Activated CD8-positive, alpha-beta memory T cell treated with anti-CD3 and anti-CD28 coated beads for 24 hours (primary cell): ENCODE measurements around the gene APC2.

Experiments used
- DNase-seq: peaks from one replicate; pipeline ENCODE4 v3.0.0-alpha.2; 2020

Gene APC2

DNA sequence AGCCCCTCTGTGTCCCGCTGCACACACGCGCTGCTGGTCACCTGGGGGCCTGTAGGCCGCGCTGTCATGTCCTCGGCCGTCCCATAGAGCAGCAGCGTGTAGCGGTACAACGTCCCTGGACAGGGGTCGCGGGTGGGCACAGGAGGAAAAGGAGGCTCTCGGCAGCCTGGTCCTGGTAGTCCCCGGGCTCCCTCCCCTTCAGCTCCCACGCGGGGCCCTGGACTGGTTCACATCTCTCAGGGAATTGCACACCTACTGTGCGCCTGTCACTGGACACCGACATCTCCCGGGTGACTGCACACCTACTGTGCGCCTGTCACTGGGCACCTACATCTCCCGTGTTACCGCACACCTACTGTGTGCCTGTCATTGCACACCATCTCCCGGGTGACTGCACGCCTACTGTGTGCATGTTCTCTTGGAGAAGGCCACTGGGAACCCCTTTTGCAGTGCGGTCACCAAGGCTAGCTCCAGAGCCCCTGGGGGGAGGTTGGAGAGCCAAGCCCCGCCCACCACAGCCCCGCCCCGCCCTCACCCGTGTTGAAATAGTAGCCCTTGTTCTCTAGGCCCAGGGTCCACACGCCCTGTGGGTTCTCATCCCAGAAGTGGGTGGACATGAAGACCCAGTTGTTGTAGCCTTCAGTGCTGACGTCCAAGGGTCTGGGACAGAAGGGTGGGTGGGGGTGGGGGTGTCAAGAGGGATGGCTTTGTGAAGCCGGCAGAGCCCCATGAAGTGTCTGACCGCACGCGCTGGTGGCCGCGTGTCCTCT, 32.6 kb downstream of the APC2 start:
- DNase-seq = no peak

DNA sequence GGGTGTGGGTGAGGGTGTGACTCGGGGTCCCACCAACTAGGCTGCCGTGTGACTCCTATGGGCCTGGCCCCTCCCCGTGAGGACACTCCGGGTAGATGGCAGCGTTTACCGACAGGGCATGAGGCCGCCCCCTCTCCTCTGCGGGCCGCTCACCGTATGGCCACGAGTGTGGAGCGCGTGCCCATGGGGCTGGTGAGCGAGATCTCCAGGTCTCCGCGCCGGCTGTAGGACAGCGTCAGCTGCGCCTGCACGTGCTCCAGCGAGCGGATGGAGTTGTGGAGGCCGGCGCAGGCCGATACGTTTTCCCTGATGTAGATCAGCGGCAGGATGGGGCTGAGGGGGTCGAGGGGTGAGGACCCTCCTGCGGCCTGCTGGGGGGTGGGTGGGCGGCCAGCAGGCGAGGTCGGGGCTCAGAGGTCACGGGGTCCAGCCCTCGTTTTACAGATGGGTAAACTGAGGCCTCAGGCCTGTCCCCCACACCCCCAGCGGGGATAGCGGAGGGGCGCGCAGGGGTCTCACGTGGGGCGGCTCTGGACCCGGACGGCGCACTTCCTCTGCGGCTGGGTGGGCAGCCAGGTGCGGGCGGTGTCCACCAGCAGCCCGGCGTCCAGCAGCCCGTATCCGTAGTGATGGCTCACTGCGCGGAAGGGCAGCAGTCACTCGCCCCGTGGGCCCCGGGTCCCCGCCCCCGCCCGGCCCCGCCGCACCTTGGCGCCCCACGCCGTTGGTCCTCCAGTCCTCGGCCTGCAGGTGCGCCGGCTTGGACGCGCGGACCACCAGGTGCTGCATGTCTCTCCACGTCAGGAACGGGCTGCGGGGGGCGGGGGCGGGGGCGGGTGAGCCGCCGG, 33.4 kb downstream of the APC2 start:
- DNase-seq = no peak

DNA sequence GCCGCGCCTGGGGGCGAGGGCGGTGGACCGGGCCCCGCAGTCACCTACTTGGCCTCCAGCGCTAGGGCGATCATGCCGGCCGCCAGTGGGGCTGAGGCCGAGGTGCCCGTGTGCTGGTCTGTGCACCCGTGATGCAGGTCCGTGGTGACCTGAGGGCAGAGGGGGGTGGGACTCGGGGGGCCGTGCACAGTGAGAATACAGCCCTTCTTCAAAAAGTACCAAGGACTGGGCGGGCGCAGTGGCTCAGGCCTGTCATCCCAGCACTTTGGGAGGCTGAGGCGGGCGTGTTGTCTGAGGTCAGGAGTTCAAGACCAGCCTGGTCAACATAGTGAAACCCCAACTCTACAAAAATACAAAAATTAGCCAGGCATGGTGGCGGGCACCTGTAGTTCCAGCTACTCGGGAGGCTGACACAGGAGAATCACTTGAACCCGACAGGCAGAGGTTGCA, 34.1 kb downstream of the APC2 start:
- no peak for DNase-seq

DNA sequence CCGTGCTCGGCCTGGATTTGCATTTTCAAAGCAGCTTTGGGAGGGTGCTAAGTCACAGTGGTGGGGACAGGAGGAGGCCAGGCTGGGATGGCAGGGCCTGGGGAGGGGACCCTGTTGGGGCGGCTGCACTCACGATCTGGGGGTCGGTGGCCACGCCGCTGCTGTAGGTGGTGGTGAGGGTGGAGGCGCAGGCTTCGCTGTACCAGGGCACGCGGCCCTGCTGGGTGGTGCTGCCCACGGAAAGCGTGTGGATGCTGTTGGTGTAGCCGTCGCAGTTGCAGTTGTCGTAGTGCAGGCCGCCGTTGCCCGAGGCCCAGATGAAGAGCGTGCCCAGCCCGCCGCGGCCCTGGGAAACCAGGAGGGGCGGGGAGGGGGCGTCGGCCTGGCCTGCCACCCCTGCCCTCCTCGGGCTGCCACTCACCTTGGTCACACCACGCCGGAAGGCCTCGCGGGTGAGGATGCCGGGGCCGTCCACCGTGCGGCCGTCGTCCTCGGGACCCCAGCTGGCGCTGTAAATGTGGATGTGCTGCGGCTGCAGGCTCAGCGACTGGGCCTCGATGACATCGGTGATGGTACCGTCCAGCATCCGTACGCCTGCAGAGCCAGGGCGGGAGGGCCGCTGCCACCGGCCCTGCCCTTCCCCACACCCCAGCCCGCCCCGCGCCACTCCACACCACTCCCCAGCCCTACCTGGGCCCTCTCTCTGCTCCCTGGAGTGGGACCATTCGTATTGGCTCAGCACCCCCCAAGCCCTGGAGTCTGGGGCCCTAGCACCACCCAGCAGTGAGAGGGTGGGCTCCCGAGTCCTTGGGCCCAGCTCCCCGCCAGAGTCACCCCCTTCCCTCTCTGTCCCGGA, 37.0 kb downstream of the APC2 start:
- no peak for DNase-seq

DNA sequence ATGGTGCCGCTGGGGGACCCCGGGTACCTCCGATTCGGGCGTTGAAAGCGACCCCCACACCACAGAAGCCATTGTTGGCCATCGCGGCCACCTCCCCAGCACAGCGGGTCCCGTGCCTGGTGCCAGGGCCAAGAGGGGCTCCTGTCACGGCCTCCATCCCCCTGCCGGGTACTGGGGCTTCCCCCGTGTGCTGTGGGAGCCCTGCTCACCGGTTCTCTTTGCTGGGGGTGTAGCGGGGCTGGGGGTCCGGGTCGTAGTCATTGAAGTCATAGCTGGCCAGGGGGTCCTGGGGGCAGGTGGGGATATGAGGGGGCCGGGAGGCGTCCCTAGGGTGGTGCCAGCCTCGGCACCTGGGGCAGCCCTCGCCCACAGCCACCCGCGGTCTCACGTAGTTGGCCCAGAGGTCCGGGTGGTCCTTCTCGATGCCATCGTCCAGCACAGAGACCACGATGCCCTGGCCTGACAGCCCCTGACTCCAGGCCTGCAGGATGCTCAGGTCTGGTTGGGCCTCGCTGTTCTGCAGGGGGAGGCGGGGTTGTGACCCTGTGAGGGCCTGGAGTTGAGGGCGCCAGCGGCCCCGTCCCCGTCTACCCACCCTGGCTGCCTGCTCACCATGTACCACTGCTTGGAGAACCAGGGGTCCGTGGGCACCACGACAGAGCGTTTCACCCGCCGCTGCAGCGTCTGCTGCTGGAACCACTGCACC, 37.8 kb downstream of the APC2 start:
- no peak for DNase-seq

DNA sequence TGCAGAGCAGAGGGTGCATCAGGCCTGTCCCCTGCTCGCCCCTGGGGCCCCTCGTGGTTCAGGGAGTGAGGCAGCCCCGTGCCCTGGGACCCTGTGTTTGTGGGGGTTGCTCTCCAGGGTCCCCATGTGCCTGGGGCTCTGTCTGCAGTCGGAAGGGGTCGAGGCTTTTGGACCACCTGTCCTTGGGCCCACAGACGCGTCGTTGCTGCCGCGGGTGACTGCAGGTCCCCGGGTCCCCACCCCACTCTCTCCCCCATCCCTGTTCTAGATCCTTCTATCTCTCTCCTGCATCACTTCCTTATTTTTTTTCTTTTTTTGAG, 38.3 kb downstream of the APC2 start:
- DNase-seq = no peak

DNA sequence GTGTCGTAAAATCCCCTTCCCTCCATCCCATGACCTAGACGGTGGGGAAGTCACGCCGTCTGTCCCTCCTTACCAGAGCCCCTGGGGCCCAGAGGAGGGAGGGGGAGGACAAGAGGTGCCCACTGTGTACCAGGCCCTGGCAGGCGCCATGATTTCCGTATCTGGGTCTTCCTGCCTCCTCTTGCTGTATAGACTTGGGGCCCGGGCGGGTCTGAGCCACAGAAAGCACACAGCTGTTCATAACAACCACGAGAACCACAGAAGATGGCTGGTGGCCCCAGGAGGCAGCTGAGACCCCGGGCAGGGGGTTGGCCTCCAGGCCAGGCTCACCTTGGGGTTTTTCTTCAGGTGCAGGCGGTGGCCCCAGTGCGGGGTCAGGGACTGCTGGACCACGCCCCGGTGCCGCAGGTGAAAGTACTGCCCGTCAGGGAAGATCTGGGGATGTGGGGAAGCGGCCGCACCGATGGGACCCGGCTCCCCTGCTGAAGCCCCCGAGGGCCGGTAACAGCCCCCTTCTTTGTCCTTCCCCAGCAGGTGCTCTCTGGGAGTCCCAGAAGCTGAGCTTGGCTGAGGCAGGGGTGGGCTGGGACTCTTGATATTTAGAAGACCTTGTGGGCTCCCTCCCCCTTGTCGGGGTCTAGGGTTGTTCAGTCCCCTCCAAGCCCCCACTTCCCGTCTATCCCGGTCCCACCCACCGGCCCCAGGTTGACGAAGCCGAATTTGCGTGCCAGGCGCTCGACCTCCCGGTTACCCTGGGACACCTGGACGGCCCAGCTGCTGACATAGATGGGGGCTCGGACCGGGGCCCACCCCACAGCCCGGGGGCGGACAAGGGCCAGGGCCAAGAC, 39.8 kb downstream of the APC2 start:
- DNase-seq = no peak

DNA sequence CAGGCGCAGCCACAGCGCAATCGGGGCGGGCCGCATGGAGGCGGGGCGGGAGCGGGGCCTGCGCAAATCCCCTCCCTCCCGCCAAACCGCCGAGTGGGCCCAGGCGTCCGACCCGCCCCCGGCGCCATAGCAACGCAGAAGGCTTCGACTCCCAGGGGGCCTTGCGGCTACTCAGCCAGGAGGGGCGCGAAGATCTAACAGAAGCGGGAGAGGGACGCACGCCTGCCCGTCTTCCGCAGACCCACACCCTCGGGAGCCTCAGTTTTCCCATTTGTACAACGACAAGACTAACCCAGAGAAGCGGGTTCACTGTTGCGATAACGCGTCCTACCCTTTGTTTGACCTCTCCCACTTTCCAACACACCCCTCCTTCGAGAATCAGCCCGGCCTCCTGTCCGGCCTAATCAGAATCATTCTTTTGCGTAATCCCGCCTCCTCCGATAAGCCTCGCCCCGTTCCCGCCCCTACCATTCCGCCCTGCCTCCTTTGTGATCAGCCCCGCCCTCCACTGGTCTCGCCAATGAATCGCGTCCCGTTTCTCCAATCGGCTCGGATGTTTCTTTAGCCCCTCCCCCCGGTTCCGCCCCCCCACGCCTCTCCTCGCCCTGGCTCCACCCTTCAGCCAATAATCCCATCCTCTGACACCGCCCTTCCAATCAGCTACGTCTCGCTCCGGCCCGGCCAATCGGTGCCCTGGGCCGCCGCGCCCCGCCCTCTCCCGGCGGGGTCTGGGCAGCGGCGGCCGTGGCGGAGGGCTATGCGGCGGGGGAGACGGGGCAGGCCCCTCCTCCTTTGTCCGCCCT, 40.6 kb downstream of the APC2 start, which contains the start of gene PCSK4:
PCSK4 (minus strand) TSS at position 40 of the 803 bp plus-strand sequence; CDS start at position 36, 4 bp downstream.
- DNase-seq = peak; percentile 99

DNA sequence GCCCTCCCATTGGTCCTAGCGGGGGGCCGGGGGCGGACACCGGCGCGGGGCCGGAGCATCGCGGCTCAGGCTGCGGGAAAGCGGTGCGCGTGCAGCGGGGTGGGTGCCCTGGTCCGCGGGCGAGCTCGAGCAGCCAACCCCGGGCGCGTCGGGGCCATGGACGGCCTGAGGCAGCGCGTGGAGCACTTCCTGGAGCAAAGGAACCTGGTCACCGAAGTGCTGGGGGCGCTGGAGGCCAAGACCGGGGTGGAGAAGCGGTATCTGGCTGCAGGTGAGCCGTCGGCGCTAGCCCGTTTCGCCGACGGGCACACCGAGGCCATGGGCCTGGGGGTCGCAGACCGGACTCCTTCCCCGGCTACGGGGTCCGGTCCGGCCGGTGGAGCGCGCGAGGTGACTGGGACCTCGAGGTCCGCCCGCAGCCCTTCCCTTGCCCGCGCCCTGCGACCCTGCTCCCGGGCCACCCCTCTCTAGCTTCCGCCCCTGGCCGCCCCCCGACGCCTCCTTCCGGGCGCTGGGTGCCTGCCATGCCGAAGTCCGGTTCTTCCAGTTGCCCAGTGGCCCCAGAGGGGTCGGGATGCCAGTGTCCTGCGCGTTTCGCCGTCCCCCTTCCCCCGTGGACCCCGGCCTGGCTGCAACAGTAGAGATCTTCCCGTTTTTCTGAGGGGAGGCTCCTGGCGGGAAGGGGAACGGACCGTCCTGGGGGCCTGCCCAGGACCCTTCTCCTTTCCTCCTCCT, 41.4 kb downstream of the APC2 start, which contains the start of gene REEP6:
REEP6 (plus strand) TSS at position 68 of the 735 bp plus-strand sequence; CDS start at position 157, 89 bp downstream.
- DNase-seq = no peak

DNA sequence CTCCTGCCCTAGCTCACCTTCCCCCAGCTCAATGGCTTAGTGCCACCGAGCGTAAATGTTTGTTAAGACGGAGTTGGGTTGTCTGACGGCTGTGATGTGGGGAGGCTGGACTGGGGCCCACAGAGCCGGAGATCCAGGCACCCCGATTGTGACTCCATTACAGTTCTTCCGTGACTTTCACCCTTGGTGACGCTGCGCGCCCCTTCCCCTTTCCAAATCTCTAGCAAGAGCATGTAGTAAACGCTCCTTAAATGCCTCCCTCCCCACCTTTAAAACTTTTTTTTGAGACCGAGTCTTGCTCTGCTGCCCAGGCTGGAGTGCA, 41.9 kb downstream of the APC2 start:
- no peak for DNase-seq

DNA sequence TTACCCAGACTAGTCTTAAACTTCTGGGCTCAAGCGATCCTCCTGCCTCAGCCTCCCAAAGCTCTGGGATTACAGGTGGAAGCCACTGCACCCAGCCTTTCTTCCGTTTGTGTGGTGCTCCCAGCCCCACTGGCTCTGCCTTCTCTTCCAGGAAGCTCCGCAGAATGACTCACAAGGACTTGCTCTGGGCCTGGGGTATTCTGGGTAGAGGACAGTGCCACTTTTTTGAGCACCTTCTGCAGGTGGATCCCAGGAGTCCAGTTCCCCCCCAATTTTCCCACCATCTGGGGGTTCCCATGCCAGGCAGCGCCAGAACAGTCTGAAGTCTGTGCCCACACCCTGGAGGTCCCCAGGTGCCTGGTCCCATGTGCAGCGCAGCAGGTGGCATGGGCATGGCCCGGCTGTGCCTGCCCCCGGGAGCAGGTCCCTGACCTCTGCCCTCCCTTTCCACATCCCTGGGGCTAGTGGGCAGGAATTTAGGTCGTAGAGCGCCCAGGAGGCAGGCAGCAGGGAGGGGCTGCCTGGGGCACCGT, 42.6 kb downstream of the APC2 start:
- no peak for DNase-seq

DNA sequence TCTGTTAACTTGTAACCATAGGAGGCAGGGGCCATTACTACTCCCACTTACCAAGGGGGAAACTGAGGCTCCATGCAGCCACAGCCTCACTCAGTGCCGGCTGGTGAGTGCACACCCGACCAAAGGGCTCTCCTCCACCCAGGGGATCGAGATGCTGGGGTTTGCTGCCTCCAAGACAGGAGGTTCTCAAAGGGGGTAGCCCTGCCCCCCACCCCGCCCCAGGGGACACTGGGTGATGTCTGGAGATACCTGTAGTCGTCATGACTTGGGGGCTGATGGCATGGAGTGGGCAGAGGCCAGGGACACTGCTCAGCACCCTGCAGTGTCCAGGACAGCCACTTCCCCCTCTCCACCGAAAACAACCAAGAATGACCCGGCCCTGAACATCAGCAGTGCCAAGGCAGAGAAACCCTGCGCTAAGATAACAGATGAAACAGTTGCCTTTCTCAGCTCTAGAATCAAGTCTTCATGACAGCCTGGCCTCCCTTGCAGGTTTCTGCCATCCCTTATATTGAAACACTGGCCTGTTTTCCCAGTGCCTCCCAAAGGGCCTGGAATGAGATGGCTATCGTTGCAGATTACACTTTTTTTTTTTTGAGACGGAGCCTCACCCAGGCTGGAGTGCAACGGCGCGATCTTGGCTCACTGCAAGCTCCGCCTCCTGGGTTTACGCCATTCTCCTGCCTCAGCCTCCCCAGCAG, 44.3 kb downstream of the APC2 start:
- DNase-seq = no peak

DNA sequence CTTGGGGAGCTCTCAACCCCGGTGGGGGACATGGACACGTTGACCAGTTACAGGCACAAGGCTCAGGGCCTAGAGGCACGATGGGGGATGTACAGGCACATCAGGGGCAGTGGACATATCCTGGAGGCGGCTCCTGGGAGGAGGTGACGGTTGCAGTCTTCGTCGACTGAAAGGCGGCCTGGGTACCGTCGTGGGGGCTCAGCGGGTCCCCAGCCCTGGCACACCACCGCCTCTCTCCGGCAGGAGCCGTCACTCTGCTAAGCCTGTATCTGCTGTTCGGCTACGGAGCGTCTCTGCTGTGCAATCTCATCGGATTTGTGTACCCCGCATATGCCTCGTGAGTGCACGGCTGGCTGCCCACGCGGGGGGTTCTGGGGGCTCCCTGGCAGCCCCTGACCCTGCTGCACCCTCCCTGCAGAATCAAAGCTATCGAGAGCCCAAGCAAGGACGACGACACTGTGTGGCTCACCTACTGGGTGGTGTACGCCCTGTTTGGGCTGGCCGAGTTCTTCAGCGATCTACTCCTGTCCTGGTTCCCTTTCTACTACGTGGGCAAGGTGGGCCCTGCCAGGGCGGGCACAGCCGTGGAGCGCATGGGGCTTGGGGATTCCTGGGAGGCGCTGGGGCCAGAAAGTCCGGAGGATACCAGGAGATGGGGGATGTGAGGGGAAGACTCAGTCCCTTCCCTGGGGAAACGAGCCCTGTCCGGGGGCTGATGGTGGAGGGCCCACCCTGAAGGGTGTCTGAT, 45.3 kb downstream of the APC2 start:
- no peak for DNase-seq

DNA sequence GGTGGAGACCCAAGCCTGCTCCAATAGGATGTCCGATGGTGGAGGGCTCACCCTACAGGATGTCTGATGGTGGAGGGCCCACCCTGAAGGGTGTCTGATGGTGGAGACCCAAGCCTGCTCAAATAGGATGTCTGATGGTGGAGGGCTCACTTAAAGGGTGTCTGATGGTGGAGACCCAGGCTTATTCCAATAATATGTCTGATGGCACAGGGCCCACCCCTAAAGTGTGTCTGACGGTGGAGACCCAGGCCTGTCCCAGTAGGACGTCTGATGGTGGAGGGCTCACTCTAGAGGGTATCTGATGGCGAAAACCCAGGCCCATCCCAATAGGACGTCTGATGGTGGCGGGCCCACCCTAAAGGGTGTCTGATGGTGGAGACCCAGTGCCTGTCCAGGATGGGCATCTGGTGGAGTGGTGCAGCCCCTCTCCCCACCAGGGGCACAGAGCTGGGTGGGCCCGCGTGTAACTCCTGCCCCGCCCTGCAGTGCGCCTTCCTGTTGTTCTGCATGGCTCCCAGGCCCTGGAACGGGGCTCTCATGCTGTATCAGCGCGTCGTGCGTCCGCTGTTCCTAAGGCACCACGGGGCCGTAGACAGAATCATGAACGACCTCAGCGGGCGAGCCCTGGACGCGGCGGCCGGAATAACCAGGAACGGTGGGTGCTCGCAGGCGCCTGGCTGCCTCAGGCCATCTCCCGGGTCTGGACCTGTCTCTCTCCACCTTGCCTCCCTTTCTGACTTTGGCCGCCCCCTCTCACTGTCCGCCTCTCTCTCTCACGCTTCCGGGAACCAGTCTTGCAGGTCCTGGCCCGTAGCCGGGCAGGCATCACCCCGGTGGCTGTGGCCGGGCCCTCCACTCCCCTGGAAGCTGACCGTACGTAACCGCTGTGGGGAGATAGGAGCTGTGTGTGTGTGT, 46.1 kb downstream of the APC2 start:
- no peak for DNase-seq

DNA sequence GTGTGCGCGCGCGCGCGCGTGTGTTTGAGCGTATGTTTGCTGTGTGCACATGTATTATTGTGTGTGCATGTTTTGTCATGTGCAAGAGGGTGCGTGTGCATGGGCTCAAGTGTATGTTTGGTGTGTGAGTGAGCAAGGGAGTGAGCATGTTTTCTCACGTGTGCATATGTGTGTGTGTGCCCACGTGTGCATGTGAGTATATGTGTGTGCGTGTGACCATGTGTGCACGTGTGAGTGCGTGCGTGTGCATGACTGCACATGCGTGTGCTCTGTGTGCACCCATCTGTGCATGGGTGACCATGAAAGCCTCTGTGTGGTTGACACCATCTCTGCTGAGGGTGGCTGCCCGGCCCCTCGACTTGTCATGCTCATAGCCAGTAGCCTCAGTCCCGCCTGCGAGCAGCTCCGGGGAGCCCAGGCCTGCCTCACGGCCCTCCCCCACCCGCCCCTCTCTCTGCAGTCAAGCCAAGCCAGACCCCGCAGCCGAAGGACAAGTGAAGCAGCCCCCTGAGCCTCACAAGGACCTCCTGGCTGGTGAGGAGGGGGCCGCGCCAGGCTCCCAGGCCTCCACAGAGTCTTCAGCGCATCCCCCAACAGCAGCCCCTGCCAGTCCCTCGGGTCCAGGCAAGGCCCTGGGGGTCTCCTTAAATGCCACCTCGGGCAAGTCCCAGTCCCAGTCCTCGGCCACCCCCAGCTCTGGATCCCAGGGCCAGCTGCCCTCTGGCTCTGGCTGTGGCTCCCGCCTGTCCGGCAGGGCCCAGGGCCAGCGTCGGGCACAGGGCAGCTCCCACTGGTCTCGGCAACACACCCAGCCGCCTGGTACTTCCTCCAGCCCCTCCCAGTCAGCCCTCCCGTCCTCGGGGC, 47.0 kb downstream of the APC2 start:
- DNase-seq = no peak

DNA sequence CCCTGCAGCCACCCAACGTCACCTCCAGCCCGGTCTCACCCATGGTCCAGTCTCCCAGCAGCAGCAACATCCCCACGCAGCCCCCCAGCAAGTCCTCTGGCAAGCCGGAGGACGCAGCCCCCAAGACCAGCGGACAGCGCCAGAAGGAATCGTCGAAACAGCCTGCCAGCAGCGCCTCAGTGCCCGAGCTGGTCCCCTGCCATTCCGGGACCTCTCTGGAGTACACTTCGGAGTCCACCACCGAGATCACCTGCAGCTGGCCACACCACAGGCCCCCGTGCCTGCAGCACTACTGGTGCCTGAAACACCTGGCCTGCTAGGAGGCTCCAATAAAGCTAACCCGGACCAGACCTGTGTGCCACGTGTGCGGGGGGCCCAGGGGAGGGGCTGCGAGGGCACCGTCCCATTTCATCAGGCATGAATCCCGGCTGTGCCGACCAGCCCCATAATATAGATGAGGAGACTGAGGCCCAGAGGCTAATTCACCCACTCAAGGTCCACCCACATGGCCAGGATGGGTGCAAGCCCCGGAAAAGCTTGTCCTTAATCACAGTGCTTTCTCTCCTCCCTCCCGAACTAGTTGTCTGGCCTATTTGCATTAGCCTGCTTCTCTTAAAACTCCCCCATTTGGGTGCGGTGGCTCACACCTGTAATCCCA, 47.8 kb downstream of the APC2 start:
- no peak for DNase-seq
